HepG2 (cell line): ENCODE data around the gene INPP4B. TPM values are rescaled to one million over a fixed set of nuclear protein-coding genes. Genes with fewer than 3 reads are reported as not detected.

ENCODE experiments used
- ATAC-seq: fragments of 200-7000 bp; cut with Tn5 transposase; 3 replicates; pipeline ENCODE4 v1.9.1; 2020; ENCODE audit warnings: mild to moderate bottlenecking, moderate library complexity
- BruUV-seq: library from RNA; stranded (reverse); fragments of 400-500 nt; replicated peaks from 2 replicates; lab custom pipeline; 2021; lab: Mats Ljungman, UMichigan
- CTCF ChIA-PET: fragments of 300-600 bp; formaldehyde crosslinking; extraction: SDS; loops from one replicate; lab custom pipeline; 2021; ENCODE audit warnings: low total read pairs, inconsistent platforms, low intra/inter-chr PET ratio; lab: Yijun Ruan, JAX
- POLR2A ChIA-PET: fragments of 350-600 bp; sonication (Branson Sonifier 250); formaldehyde crosslinking; loops from one replicate; lab custom pipeline; 2020; ENCODE audit warnings: antibody characterized with exemption, inconsistent platforms; lab: Yijun Ruan, JAX
- DNase-seq: peaks from one replicate; pipeline ENCODE4 v3.0.0-alpha.2; 2015; ENCODE audit warnings: low spot score
- FAIRE-seq: peaks from 3 replicates; lab custom pipeline; 2011; peaks lifted over from hg19 to GRCh38; lab: Jason Lieb, UNC
- H2AFZ ChIP-seq: one replicate; pipeline ENCODE4 v1.6.1; 2011; ENCODE audit warnings: low read length, inconsistent platforms
- H3K27ac ChIP-seq: fragments of 300-600 bp; 3 replicates; pipeline ENCODE4 v1.8.0; 2011; ENCODE audit warnings: mixed run types, mild to moderate bottlenecking, mixed read lengths, low read length, inconsistent platforms; ENCODE audit not compliant: insufficient read depth; ENCODE audit errors: extremely low read length
- H3K27me3 ChIP-seq, 2 experiments: fragments of 200-600 bp in 1 of 2; 2 replicates in 1 of 2; 3 replicates in 1 of 2; pipeline versions ENCODE4 v1.6.0 to v1.8.0; 2011; ENCODE audit warnings: low read length in 2 of 2, mild to moderate bottlenecking in 2 of 2, moderate library complexity in 2 of 2, inconsistent platforms in 1 of 2; ENCODE audit not compliant: insufficient read depth in 2 of 2, control insufficient read depth in 1 of 2
- H3K36me3 ChIP-seq, 2 experiments: fragments of 200-600 bp in 1 of 2; replicated peaks in 1 of 2; 2 replicates in 1 of 2; 3 replicates in 1 of 2; pipeline versions ENCODE4 v1.5.1 to v1.8.0; 2011; ENCODE audit warnings: low read length in 2 of 2, inconsistent platforms in 1 of 2; ENCODE audit not compliant: insufficient read depth in 2 of 2, control insufficient read depth in 1 of 2
- H3K4me1 ChIP-seq: 2 replicates; pipeline ENCODE4 v1.5.1; 2012; ENCODE audit warnings: low read length, inconsistent platforms; ENCODE audit not compliant: insufficient read depth
- H3K4me2 ChIP-seq: 2 replicates; pipeline ENCODE4 v1.6.0; 2011; ENCODE audit warnings: low read depth, low read length, inconsistent platforms
- H3K4me3 ChIP-seq, 3 experiments: fragments of 200-600 bp in 1 of 3; sonication (generic), shearing (Covaris generic) in 1 of 3; replicated peaks in 1 of 3; 2 replicates each; pipeline ENCODE4 v1.5.1; 2011 to 2016; ENCODE audit warnings: low read length in 3 of 3, inconsistent platforms in 2 of 3, low read depth in 2 of 3, mild to moderate bottlenecking in 2 of 3, control low read depth in 1 of 3, mixed read lengths in 1 of 3; ENCODE audit not compliant: insufficient read depth in 1 of 3
- H3K79me2 ChIP-seq: one replicate; pipeline ENCODE4 v1.6.1; 2011; ENCODE audit warnings: low read length, inconsistent platforms; ENCODE audit not compliant: insufficient read depth
- H3K9ac ChIP-seq: 2 replicates; pipeline ENCODE4 v1.6.0; 2011; ENCODE audit warnings: mild to moderate bottlenecking, low read depth, low read length, inconsistent platforms; ENCODE audit not compliant: insufficient read depth
- H3K9me3 ChIP-seq: 2 replicates; pipeline ENCODE4 v1.5.1; 2012; ENCODE audit warnings: mild to moderate bottlenecking, low read length
- H4K20me1 ChIP-seq: 2 replicates; pipeline ENCODE4 v1.6.0; 2011; ENCODE audit warnings: inconsistent platforms, mild to moderate bottlenecking, low read length, moderate library complexity; ENCODE audit not compliant: insufficient read depth
- BRCA1 ChIP-seq: sonication (generic); formaldehyde crosslinking; IDR thresholded peaks from 2 replicates; pipeline ENCODE4 v1.4.0; 2020; ENCODE audit warnings: missing genetic modification reagents
- HNF4A ChIP-seq: sonication (generic); formaldehyde crosslinking; IDR thresholded peaks from 2 replicates; pipeline ENCODE4 v1.4.0; 2020; ENCODE audit warnings: missing genetic modification reagents
- KDM5B ChIP-seq: sonication (generic); formaldehyde crosslinking; IDR thresholded peaks from 2 replicates; pipeline ENCODE4 v1.4.0; 2020; ENCODE audit warnings: missing genetic modification reagents, mild to moderate bottlenecking, borderline replicate concordance
- NFE2L1 ChIP-seq: sonication (generic); formaldehyde crosslinking; IDR thresholded peaks from 2 replicates; pipeline ENCODE4 v1.4.0; 2020; ENCODE audit warnings: missing genetic modification reagents, mild to moderate bottlenecking, borderline replicate concordance
- RFXANK ChIP-seq: IDR thresholded peaks from 2 replicates; pipeline ENCODE4 v1.6.1; 2016
- TBP ChIP-seq: sonication (generic); formaldehyde crosslinking; IDR thresholded peaks from 2 replicates; pipeline ENCODE4 v1.5.0; 2020; ENCODE audit warnings: missing genetic modification reagents
- USF2 ChIP-seq, 2 experiments: sonication (generic) in 1 of 2; formaldehyde crosslinking in 1 of 2; IDR thresholded peaks; 2 replicates each; pipeline versions ENCODE4 v1.5.1 to v1.6.1; 2011 to 2020; ENCODE audit warnings: borderline replicate concordance in 1 of 2, low read depth in 1 of 2, low read length in 1 of 2, mild to moderate bottlenecking in 1 of 2, missing genetic modification reagents in 1 of 2, moderate library complexity in 1 of 2
- ZFP41 ChIP-seq: sonication (generic); formaldehyde crosslinking; IDR thresholded peaks from 2 replicates; pipeline ENCODE4 v1.4.0; 2020; ENCODE audit warnings: mild to moderate bottlenecking, missing genetic modification reagents, borderline replicate concordance
- ZNF224 ChIP-seq: sonication (generic); formaldehyde crosslinking; IDR thresholded peaks from 2 replicates; pipeline ENCODE4 v1.5.0; 2020; ENCODE audit warnings: mild to moderate bottlenecking, missing genetic modification reagents
- ZNF33B ChIP-seq: sonication (generic); formaldehyde crosslinking; IDR thresholded peaks from 2 replicates; pipeline ENCODE4 v1.5.1; 2020; ENCODE audit warnings: mild to moderate bottlenecking, missing genetic modification reagents
- WGBS: methylation state at CpG from one replicate; pipeline ENCODE4 v1.1.6; 2017; ENCODE audit warnings: low lambda C conversion rate; 5-methylcytosine and 5-hydroxymethylcytosine counted together
- in situ Hi-C: cut with HindIII; loops from 2 replicates; pipeline ENCODE4 v1.10.0; 2017; ENCODE audit warnings: low pct_unique_long_range_greater_than_20kb; ENCODE audit not compliant: extremely low pct_ligation_motif_present
- intact Hi-C: fragments of 100-400 bp; cut with micrococcal nuclease; formaldehyde crosslinking; loops from one replicate; pipeline ENCODE4 v1.10.0; 2022; ENCODE audit not compliant: unreplicated experiment
- polyA plus RNA-seq, 8 experiments: library from polyadenylated mRNA; depleted of rRNA in 3 of 8; stranded (reverse) in 7 of 8; unstranded in 1 of 8; fragments of >200 nt; fragmentation: Illumina TruSeq in 4 of 8; extraction: Trizol in 4 of 8; gene quantifications; 2 replicates each; pipeline versions ENCODE4 v1.2.1 to v1.2.3, GENCODE V29; 2011 to 2016; ENCODE audit warnings: low read depth in 4 of 8, missing spikeins in 1 of 8, mixed read lengths in 1 of 8; ENCODE audit not compliant: insufficient read depth in 1 of 8
- total RNA-seq, 5 experiments: library from RNA; depleted of rRNA; stranded (reverse); fragments of >200 nt; fragmentation: Illumina TruSeq; extraction: Trizol; gene quantifications; 2 replicates each; pipeline ENCODE4 v1.2.3, GENCODE V29; 2016; ENCODE audit warnings: low read depth in 1 of 5
- TF ChIP-seq, protein P1 (sequence below): sonication (generic); formaldehyde crosslinking; IDR thresholded peaks from 2 replicates; pipeline ENCODE4 v1.5.0; 2020; ENCODE audit warnings: missing genetic modification reagents

The INPP4B gene
- total and polyA plus RNA-seq, 2 of the 13 experiments (the other 11 are each of a cell fraction or from before 2014, with no cell fraction given), result not detected

DNA sequence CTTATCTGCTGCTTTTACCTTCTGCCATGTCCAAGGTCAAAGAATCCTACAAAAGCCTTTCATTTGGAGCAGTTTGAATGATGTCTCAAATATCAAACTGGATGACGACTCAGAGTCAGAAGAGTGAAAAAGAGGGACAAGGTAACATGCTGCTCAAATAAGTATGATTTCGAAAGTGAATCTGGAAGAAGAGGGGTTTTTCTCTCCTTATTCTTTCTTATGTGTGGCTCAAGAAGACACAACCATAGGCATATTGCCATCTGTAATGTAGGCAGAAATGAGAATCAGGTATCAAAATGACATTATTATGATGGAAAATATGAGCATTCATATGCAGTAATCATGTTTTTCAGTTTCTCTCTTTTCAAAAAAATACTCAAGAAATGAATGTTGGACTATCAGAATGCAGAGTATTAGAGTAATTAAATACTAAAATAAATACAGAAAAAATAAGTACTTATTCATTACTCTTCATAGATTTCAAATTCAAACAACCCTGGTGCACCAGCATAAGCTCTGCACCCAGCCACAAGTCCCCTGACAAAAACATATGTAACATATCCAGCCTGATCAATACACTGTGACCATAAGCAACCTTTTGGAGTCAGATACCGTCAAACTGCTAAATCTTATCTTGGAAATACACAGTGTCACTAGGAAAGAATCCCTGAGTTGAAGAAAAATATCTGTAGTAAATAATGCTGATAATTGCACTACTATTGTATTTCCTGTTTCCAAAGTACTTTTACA, 468.6 kb downstream of the INPP4B start:
- WGBS, result 1% methylated on average over 3 of the region's 3 CpGs
- no peak overlapping the region for H3K9ac ChIP-seq
- FAIRE-seq, result no peak
- no TSS peak for BruUV-seq
- H3K79me2 ChIP-seq, result no peaks in the 10 kb centered on the region
- CTCF ChIA-PET, result no interaction called here
- no peak for ATAC-seq
- no peak for DNase-seq
- in situ Hi-C loops, result no loop called here
- no peaks in the 10 kb centered on the region for H4K20me1 ChIP-seq
- H3K27ac ChIP-seq, result no peak overlapping the region
- no peak overlapping the region for H3K4me2 ChIP-seq
- POLR2A ChIA-PET, result no interaction called here
- no peaks in the 10 kb centered on the region for H3K9me3 ChIP-seq
- H3K4me3 ChIP-seq, result no peak overlapping the region
- no peaks in the 10 kb centered on the region for H3K27me3 ChIP-seq
- H3K4me1 ChIP-seq, result no peaks in the 10 kb centered on the region
- TF ChIP-seq HNF4A (CRISPR knock-in tag) (no peak), RFXANK (CRISPR knock-in tag) (no peak), KDM5B (no peak), ZFP41 (CRISPR knock-in tag) (no peak), ZNF224 (CRISPR knock-in tag) (no peak), TBP (CRISPR knock-in tag) (no peak), NFE2L1 (CRISPR knock-in tag) (no peak), USF2 (IDR thresholded peaks at IDR 0.05; ENCODE audit: low read depth, low read length) (no peak), USF2 (CRISPR knock-in tag; IDR thresholded peaks at IDR 0.05; ENCODE audit: borderline replicate concordance) (no peak), BRCA1 (CRISPR knock-in tag) (no peak), ZNF33B (CRISPR knock-in tag) (no peak)
- TF ChIP-seq, protein P1, sequence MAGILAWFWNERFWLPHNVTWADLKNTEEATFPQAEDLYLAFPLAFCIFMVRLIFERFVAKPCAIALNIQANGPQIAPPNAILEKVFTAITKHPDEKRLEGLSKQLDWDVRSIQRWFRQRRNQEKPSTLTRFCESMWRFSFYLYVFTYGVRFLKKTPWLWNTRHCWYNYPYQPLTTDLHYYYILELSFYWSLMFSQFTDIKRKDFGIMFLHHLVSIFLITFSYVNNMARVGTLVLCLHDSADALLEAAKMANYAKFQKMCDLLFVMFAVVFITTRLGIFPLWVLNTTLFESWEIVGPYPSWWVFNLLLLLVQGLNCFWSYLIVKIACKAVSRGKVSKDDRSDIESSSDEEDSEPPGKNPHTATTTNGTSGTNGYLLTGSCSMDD, result no peak
- intact Hi-C loops, result no loop called here
- H2AFZ ChIP-seq, result no peak overlapping the region
- no peaks in the 10 kb centered on the region for H3K36me3 ChIP-seq
